Left renal pelvis (tissue), 4 donors: ENCODE results near the gene DDX20. TPM values are rescaled to one million over a fixed set of nuclear protein-coding genes. Genes with fewer than 3 reads are reported as not detected.

Experiments used
- DNase-seq, 4 donors: peaks; one replicate each; pipeline ENCODE4 v3.0.0-alpha.2; 2013; ENCODE audit warnings: low read depth in 4 of 4, low spot score in 3 of 4
- polyA plus RNA-seq, 4 donors: library from polyadenylated mRNA; unstranded; fragments of 120-200 nt; gene quantifications; one replicate each; pipeline ENCODE4 v1.2.1, GENCODE V29; 2013; ENCODE audit not compliant: insufficient read length in 4 of 4

Gene DDX20
- polyA plus RNA-seq, 4 donors: 16.1 to 25.8 (median 21.1) TPM

DNA sequence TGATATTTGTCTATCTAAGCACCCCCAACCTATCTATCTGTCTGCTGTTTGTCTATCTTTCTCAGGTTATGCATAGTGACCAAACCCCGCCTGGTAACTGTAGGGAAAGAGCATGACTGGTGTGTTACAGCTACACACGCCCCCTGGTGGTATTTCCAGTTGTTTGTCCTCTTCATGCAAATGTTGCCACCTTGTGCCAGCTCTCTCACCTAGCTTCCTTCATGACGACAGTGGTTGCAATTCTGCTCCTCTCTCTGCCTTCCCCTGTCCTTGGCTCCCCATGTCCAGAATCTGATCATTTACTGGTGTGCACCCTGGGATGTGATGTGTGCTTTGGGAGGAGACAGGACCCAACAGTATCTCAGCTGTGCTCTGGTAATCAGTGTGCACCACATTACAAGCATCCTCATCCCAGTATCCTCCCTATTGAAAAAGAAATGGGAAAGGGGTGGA lies 8.4 kb upstream of the DDX20 start:
- no peak for DNase-seq

DNA sequence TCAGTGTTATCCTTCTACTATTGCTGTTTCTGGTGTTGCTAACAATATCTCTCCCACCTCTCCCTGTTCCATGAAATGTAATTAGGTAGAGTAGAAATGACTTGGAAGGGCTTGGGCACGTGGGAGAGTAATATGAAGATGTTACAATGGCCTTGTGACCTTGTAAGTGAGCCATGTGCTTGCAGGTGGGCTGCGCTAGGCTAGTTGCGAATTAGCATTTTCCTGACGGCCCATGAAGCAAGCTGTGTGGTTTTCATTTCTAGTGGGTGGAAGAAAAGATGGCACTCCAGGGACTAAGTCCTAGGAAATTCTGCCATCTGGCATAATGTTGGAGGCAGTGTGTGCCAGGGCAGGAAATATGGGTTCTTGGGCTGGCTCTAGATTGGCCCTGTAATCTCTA lies 7.8 kb upstream of the DDX20 start:
- no peak for DNase-seq

DNA sequence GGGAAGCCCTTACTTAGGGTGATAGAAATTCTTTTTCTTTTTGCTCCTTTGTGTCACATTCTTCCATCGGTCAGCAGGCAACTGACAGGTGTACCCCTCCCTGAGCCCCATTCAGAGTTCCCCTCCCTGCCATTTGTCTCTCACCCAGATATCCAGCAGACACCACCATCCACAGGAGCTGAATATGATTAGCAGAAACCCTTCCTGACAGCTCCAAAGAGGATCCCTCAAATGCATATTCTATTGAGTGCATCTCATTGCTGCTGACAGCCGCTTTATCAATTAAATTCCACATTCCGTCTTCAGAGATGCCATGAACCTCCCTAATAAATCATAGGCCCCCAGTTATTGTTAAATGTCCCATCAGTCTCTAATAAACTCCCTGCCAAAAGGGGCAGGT lies 6.1 kb upstream of the DDX20 start:
- no peak for DNase-seq

DNA sequence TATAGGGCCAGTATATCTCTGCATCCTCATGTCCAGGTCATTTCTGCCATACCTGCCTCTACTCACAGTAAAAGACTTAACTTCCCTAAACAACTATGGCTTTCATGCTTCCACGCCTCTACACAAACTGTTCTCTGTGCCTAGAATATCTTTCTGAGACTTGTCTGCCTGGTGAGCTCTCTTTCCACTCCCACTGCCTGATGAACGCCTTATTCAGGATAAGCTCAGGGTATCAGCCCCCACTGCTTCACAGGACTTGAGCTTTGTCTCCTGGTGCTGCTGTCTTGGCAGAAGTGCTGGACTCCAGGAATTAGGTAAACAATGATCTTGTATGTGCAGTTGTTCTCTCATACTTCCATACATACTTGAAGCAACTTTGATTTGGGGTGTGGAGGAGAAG lies 4.8 kb upstream of the DDX20 start:
- no peak for DNase-seq

DNA sequence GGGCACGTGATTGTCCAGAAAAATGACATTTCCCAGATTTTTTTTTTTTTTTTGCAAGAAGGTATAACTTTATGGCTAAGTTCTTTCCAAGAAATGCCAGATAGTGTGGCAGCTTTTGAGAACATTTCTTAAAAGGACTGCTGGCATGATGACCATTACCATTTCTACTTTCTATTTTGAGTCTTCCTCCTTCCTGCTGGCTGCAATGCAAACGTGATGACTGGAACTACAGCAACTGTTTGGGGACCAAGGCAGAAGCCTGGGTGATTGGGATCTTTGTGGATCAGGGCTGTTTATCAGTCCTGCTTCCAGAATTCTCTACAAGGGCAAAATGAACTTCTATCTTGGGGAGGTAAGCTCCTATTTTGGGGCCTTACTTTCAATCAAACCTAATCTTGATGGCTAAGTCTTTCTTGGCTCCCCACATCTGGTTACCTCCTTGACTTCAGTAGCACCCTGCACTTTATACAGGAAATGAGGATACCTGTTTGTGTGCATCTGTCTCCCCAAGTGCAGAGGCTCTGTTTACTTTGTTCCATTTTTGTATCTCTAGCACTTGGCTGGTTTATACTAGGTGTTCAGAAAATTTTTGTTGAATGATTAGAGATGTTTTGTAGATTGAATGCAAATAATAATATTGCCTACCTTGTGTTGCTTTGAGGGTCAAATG lies 3.7 kb upstream of the DDX20 start:
- DNase-seq: no peak

DNA sequence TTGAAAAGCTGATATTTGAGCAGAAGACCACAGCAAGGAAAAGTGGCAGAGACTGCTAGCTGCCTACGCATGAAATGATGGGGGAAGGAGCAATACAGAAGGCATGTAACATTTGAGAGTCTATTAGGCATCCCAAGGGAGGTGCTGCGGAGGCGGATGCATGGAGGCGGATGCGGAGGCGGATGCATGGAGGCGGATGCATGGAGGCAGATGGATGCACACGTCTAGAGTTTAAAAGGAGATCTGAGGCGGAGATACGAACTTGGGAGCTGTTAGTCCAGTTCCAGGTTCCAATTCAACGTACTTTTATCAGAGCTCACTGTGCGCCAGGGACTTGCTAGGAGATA lies 744 bp upstream of the DDX20 start:
- DNase-seq: no peak

DNA sequence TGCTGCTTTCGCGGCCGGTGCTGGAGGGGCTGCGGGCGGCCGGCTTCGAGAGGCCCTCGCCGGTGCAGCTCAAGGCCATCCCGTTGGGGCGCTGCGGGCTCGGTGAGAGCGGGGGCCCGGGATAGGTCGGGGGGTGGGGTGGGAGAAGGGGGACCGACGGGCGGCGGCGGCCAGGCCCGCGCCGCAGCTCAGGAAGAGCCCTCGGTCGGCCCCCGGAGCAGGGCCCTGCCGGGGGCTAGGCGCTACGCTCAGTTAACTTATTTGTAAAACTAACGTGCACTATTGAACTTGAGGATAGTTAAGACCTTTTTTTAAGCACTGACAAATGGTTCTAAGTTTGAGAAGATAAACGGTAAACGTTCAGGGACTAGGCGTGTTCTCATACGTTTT lies 418 bp downstream of the DDX20 start:
- no peak for DNase-seq

DNA sequence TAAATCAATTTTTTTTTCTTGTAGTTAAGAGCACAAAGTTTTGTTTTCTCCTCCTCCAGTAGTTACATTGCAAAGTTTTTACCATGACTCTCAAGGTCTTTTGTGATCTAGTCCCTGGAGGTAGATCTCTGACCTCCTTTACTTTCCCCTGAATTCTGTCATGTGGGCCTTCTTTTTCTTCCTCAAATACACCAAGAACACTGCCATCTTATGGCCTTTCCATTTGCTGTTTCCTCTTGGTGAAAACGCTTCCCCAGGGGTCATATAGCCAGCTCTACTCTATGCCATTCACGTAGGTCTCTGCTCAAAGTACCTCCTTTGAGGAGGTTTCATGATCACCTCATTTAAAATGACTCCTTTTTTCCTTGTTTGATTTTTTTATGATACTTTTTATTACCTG lies 2.7 kb downstream of the DDX20 start:
- no peak for DNase-seq

DNA sequence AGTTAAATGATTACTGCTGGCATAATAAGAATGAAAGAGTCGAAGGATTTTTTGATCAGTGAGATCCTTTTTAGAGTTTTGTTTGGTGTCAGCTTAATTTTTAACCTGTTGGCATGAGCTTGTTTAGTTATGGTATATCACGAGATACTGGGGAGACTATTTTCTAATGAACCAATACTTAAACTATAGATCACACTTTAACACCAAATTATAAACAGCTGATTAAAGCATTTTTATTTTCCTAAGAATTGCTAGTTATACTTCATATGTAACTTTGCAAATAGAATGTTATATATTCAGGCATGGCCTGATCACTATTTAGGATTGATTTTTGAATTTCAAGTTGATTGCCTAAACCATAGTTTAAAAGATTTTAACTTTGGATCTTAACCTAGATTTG lies 6.0 kb downstream of the DDX20 start:
- no peak for DNase-seq

DNA sequence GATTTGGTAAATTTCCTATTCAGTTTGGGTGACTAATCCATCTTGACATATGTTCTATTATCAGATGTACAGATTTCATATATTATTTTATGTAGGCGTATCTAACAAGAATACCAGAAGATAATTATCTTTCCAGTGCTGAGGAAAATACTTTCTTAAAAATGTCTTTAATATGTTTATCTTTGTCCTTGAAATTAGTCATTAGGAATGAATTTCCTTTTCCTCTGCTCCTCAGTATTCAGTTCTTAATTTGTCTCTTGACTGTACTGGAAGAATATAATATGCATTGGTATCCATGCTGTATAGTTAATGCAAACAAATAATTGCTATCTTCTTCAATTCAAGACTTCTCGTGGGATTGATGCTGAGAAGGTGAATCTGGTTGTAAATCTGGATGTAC lies 6.6 kb downstream of the DDX20 start:
- no peak for DNase-seq

DNA sequence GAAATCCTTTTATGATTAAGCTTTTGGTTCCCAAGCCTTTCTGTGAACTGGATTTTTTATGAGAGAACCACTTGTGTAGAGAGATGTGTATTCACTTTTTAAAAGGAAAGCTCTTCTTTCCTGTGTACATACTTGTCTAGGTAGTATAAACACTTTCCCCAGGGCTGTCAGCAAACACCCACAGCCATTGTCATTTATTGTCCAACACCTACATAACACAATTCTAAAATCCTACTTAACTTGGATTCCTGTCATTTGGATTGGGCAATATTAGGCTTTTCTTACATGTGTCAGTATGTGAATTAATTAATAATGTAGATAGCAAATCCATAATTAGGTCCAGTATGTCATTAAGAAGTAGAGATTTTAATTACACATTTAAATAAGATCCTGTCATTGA lies 12.3 kb downstream of the DDX20 start:
- DNase-seq: no peak

DNA sequence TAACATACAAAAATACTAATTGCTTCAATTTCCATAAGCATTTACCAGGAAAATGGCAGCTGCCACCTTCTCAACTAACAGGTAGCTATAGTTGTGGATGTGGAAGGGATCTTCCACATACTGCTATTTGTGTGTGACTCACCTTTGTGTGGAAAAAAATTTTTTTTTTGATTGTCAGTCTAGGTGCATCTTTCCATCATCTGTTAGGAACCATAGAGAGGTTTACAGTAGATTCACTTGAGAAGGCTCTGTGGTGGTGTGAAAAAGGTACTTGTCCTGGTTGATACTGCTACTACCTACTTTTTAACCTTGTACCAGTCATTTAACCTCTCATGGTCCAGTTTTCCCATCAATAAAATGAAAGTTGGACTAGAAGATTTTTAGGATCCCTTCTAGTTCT lies 12.9 kb downstream of the DDX20 start:
- DNase-seq: no peak

DNA sequence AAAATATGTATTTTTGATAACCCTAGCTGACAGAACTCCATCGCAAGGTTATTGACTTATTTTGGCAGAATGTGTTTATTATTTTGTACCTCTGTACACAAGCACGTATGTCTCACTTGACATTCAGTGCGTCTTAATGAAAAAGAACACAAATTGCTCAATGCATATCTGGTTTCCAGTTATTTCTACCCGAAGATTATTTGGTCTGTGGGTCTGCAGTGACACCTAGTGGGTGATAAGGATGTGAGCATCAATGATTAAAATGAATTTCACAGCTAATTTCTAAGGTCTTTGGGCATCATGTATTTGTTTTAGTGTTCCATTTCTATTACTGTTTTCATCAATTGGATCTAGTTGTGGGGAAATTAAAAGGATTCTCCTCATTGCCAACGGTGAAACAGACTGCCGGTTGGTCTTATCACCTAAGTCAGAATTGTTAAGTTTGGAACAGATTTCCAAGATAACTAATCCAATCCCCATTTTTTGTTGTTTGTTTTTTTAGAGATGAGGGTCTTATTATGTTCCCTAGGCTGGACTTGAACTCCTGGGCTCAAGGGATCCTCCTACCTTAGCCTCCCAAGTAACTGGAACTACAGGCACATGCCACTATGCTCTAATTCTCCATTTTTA lies 13.9 kb downstream of the DDX20 start:
- DNase-seq: peak in 3 of 4 donors; percentile 32 to 58 (median 46)

DNA sequence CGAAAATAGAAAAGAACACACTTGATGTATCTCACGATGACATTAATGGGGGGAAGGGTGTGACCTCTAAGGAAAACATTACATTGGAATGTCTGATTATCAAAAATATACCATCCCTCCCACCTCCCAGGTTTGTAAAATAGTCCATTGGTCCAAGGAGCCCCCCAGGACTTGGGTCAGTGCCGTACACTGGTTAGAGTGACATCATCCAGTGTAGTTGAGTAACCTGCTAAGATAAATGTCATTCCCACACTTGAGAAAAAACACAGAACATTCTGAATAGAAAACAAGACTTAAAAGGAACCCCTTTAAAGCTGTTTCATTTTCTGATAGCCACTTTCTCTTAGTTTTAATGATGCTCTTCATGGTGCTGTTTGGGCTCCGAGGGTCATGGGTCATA lies 15.2 kb downstream of the DDX20 start:
- no peak for DNase-seq

DNA sequence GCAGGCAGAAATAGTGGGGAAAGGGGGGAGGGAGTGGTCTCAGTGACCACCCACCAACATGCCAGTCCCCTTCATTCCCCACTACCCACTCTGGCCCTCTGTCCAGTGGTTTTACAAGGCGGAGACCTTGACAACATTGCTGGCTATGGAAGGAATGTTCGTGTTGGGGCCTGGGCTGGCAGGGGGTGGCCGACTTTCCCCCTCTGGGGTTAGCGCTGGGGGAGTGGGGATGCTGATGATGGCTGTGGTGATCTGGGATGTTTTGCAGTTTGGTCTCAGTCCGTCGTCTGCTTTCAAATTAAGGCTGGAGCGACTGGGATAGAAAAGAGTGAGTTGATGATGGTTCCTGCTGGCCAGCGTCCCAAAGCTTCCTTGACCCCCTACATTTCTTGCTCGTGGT lies 20.3 kb downstream of the DDX20 start:
- DNase-seq: no peak

DNA sequence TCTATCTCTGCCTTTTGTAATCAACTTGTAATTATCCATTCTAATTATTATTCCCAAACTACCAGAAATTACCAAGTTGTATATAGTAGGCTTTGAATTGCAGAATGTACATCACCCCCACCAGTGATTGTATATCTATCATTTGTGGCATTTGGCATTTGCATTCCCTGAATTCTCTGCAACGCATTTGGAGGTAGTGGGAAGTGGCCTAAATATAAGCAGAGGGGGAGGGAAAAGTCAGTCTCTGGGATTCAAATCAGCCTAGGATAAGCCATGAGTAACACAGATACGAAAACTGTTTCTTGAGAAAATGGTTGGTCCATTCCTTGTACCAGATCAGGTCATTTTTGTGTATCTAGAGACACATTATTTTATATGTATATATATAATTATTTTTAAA lies 20.7 kb downstream of the DDX20 start:
- DNase-seq: no peak

DNA sequence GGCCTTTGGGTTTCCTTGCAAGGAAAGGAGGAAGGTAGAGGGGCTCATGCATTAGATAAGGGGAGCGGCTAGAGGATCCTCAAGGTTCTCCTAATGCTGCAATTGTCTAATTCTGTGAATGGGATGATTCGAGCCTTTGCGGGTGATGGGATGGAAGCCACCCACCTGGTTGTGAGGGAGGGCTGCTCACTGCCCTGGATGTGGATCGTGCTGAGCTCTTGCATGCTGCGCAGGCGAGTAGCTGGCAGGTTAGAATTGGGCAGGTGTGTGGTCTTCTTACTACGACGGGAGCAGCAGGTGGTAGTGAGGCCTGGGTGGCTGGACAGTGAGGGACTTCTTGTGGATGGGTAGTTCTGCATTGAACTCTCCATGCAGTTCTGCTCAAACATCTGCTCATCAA lies 21.2 kb downstream of the DDX20 start:
- DNase-seq: no peak

DNA sequence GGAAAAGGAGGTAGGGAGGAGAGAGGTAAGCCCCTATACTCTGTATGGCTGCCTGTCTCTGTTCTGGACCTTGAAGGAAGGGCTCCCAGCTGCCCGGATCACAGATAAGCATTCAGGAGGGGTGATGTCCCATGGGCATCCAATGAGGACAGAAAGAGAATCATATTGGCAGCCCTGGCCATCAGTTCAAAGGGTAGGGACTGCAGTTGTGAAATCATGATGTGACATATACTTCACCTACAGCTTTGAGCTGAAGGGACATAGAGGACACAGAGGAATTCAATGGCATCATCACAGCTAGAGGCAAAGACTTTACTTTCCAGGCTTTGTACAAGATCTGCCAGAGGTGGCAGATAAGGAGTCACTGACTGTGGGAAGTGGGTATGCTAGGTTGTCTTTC lies 21.6 kb downstream of the DDX20 start:
- DNase-seq: no peak

DNA sequence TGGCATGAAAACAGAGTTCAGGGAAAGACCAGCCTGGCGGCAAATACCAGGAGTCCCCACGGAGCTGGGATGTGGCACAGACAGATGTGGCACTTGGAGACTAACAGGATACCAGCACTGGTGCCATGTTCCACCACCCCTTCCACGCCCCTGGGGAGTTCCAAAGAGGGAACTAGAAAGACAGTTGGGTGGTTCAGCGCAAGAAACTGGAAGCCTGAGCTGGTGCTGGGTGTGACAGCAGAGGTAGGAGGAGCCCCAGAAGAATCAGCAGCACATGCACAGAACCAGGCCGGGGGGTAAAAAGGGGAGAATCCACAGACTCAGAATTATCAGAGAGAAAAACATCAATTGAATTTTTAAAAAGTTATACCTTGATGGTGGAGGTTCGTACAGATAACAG lies 22.4 kb downstream of the DDX20 start:
- DNase-seq: no peak

DNA sequence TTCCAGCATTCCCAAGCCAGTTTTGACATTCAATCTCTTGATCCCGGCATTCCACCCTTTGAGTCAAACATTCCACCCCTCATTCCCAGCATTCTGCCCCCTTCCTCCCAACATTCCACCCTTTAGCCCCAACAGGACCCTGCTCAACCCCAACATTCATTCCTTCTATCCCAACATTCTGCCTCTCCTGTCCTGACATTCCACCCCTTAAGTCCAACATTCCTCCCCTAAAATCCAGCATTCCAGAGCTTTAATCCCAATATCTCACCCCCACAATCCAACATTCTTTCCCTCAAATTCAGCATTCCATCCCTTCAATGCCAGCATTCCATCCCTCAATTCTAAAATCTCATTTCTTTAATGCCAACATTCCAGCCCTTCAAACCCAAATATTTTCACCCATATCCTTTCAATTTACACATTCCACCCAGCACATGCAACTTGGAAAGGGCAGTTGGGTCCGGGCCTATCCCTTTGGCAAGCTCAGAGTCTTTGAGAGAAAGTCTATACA lies 22.9 kb downstream of the DDX20 start:
- DNase-seq: no peak

DNA sequence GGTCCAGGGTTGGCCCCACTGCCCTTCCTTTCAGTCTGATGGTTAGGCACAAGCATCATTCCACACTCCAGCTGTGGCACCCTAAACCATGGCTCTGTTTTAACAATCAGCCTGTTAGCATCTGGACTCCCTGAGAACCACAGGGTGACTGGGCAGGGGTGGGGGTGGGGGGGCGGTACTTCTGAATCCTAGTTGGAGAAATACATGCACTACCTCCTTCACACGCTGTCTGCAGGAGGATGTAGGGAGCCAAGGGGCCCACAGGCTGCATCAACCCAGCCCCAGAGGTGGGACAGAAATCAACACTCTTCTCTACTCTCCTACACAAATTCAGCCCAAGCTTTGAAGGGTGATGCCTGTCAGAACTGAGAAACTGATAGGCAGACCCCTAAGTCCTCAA lies 23.8 kb downstream of the DDX20 start:
- no peak for DNase-seq

DNA sequence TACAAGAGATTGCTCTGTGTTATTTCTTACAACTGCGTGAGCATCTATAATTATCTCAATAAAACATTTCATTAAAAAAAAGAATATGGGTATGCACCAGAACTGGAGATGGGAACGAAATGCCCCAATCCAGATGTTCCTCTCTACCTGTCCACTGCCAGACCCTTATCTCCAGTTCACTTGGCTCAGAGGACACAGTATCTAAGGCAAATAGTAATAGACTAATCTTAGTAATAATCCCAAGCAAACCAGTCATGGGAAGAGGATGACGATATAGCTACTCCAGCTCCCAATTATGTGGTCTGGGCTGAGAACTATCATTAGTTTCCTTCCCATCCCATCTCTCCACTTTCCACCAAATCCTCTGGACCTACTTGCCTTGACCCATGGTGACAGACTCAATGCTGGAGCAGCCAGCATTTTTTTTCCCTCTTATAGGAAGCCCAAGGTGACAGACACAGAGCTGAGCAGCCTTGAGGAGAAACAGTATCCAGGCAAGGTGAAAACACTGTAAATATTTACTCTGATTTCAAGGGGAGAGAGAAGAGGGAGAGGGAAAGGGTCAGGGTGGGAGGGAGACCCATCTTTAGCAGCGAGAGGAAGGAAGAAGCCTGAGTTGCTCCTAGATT lies 28.7 kb downstream of the DDX20 start:
- no peak for DNase-seq
